NCI-H128 (cell line): ENCODE measurements around the gene SESN1.
"Not testable (repeated sequence)": the region's sequence is repeated elsewhere in the genome, so short reads cannot be mapped to it uniquely, and the experiment has no call there.

Source experiments
- DNase-seq: peaks from one replicate; lab custom pipeline; 2025; ENCODE audit not compliant: unreplicated experiment; lab: John Stamatoyannopoulos, UW

Gene SESN1

GRCh38 chr6:109094416-109095035 lies at the start of gene SESN1:
SESN1 (minus strand) TSS chr6:109094846; CDS start chr6:109094073, 773 bp downstream.
- peak; percentile 66 for DNase-seq

GRCh38 chr6:109143191-109143590 lies 48.5 kb upstream of the SESN1 start:
- DNase-seq: no peak

- DNase-seq: not testable (repeated sequence)
Observed at GRCh38 chr6:109142067-109142466, 47.4 kb upstream of the SESN1 start.

- DNase-seq: no peak
Observed at GRCh38 chr6:109139109-109139508, 44.5 kb upstream of the SESN1 start.

GRCh38 chr6:109136530-109136929 lies 41.9 kb upstream of the SESN1 start:
- DNase-seq: not testable (repeated sequence)

- not testable (repeated sequence) for DNase-seq
Observed at GRCh38 chr6:109136039-109136438, 41.4 kb upstream of the SESN1 start.

GRCh38 chr6:109135600-109135999 lies 41.0 kb upstream of the SESN1 start:
- DNase-seq: not testable (repeated sequence)

- DNase-seq: no peak
Observed at GRCh38 chr6:109130065-109130464, 35.4 kb upstream of the SESN1 start.

GRCh38 chr6:109125504-109125903 lies 30.9 kb upstream of the SESN1 start:
- no peak for DNase-seq

GRCh38 chr6:109124219-109124618 lies 29.6 kb upstream of the SESN1 start:
- DNase-seq: no peak

GRCh38 chr6:109121411-109121810 lies 26.8 kb upstream of the SESN1 start:
- DNase-seq: no peak

- DNase-seq: no peak
Observed at GRCh38 chr6:109118871-109119354, 24.3 kb upstream of the SESN1 start.

GRCh38 chr6:109118337-109118736 lies 23.7 kb upstream of the SESN1 start:
- DNase-seq: no peak

- DNase-seq: no peak
Observed at GRCh38 chr6:109117346-109118035, 22.8 kb upstream of the SESN1 start.

- not testable (repeated sequence) for DNase-seq
Observed at GRCh38 chr6:109112663-109113062, 18.0 kb upstream of the SESN1 start.

GRCh38 chr6:109109663-109110062 lies 15.0 kb upstream of the SESN1 start:
- DNase-seq: not testable (repeated sequence)

- DNase-seq: no peak
Observed at GRCh38 chr6:109105681-109106080, 11.0 kb upstream of the SESN1 start.

- DNase-seq: no peak
Observed at GRCh38 chr6:109104512-109104911, 9.9 kb upstream of the SESN1 start.

GRCh38 chr6:109103942-109104341 lies 9.3 kb upstream of the SESN1 start:
- no peak for DNase-seq

- DNase-seq: no peak
Observed at GRCh38 chr6:109102762-109103161, 8.1 kb upstream of the SESN1 start.

- no peak for DNase-seq
Observed at GRCh38 chr6:109097661-109098060, 3.0 kb upstream of the SESN1 start.

GRCh38 chr6:109096208-109096607 lies 1.6 kb upstream of the SESN1 start:
- no peak for DNase-seq

- no peak for DNase-seq
Observed at GRCh38 chr6:109095835-109096084, 1.1 kb upstream of the SESN1 start.
